Subcutaneous adipose tissue (tissue), 4 donors: ENCODE data around the gene NUDT3. TPM values are rescaled to one million over a fixed set of nuclear protein-coding genes. Genes with fewer than 3 reads are reported as not detected.

Source experiments
- CTCF ChIP-seq: fragments of 450-650 bp; IDR thresholded peaks from one replicate; pipeline ENCODE4 v1.5.1; 2016; ENCODE audit warnings: low read depth, mild to moderate bottlenecking, control low read depth, antibody characterized with exemption, moderate library complexity
- total RNA-seq, 4 donors: library from RNA; depleted of rRNA; stranded (reverse); fragments of >200 nt; gene quantifications; one replicate each; pipeline ENCODE4 v1.1.0, GENCODE V29; 2016

The NUDT3 gene
- total RNA-seq, 4 donors from 2014 or later, result 27.2 to 33.5 (median 30.5) TPM

DNA sequence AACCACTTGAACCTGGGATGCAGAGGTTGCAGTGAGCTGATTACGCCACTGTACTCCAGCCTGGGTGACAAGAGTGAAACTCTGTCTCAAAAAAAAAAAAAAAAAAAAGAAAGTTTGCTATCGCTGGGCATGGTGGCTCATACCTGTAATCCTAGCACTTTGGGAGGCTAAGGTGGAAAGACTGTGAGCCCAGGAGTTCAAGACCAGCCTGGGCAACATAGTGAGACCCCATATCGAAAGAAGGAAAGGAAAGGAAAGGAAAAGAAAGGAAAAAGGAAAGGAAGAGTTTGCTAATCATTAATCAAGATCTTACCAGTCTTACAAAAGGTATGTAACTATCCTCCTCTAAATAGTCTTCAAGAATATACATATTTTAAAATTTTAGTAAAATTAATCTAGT lies 88.3 kb downstream of the NUDT3 start:
- TF ChIP-seq CTCF, result no peak

DNA sequence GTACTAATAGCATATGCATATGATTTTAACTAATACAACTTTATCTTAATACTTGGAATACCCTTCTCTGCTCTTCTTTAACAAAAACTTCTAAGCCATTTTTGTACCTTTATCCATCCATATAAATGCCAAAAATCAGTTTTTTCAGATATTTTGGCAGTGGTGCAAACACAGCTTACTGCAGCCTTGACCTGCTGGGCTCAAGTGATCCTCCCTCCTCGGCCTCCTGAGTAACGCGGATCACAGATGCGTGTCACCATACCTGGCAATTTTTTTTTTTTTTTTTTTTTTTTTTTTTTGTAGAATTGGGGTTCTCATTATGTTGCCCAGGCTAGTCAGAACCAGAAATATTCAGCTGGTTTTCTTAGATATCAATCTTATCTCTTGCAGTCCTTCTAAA lies 89.5 kb downstream of the NUDT3 start:
- TF ChIP-seq CTCF, result no peak

DNA sequence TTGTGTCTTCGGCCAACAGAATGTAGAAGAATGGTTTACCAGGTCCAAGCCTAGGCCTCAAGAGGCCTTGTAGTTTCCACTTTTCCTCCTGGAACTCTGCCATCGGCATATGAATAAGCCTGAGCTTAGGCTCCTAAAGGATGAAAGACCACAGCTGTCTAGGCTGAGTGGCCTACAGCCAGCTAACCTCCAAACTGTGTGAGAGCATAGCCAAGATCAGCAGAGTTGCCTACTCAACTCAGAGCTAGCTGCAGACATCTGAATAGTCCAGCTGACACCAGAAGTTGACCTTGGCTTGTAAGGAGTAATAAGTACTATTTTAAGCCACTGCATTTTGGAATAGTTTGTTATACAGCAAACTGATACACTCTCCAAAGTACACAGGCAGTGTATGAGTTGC lies 91.1 kb downstream of the NUDT3 start:
- no peak for TF ChIP-seq CTCF

GRCh38 chr6:34300332-34300751 lies 92.1 kb downstream of the NUDT3 start:
- no peak for TF ChIP-seq CTCF

GRCh38 chr6:34298941-34299340 lies 93.5 kb downstream of the NUDT3 start:
- no peak for TF ChIP-seq CTCF

DNA sequence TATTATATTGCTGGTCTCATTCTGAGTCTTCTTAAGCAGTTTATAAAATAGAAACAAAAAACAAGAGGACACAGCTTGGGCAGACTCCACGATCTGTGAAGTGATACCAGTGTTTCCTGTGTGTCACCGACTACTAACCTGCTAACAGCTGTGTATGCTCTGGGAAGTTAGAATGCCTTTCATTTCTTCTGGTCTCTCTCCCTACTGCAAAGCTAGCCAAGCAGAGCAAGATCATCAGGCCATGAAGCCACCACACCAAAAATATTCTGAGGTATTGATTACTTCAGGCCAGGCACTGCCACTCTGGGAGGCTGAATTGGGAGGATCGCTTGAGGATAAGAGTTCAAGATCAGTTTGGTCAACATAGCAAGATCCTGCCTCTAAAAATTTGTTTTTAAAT lies 96.7 kb downstream of the NUDT3 start:
- TF ChIP-seq CTCF, result no peak

- no peak for TF ChIP-seq CTCF
These were observed 99.5 kb downstream of the NUDT3 start for GRCh38 chr6:34292954-34293353.
